Mesothelial cell of epicardium (in vitro differentiated cells): Measurements from ENCODE around the gene MTMR10. TPM values are rescaled to one million over a fixed set of nuclear protein-coding genes. Genes with fewer than 3 reads are reported as not detected.

ENCODE experiments used
- DNase-seq, 2 experiments: peaks; one replicate each; pipeline ENCODE4 v3.0.0; 2021; ENCODE audit warnings: low spot score in 2 of 2; ENCODE audit not compliant: unreplicated experiment in 2 of 2
- H3K27ac Mint-ChIP-seq: 2 replicates; pipeline ENCODE4 v1.8.0; 2021; ENCODE audit warnings: mixed read lengths
- H3K27me3 Mint-ChIP-seq: 2 replicates; pipeline ENCODE4 v1.8.0; 2021; ENCODE audit warnings: low read depth, mixed read lengths
- H3K36me3 Mint-ChIP-seq: 2 replicates; pipeline ENCODE4 v1.8.0; 2021; ENCODE audit warnings: mixed read lengths
- H3K4me1 Mint-ChIP-seq: 2 replicates; pipeline ENCODE4 v1.8.0; 2021; ENCODE audit warnings: mixed read lengths
- H3K4me3 Mint-ChIP-seq: 2 replicates; pipeline ENCODE4 v1.8.0; 2021; ENCODE audit warnings: mild to moderate bottlenecking, moderate library complexity, mixed read lengths
- H3K9me3 Mint-ChIP-seq: 2 replicates; pipeline ENCODE4 v1.8.0; 2021; ENCODE audit warnings: mixed read lengths
- CTCF ChIP-seq: fragments of 200-600 bp; sonication (generic); IDR thresholded peaks from one replicate; pipeline ENCODE4 v1.5.0; 2021; ENCODE audit warnings: antibody characterized with exemption; ENCODE audit not compliant: unreplicated experiment
- total RNA-seq: library from RNA; stranded (reverse); gene quantifications from 3 replicates; pipeline ENCODE4 v1.2.1, GENCODE V29; 2021

MTMR10 gene
- total RNA-seq, 1 donor from 2014 or later = 24.7 TPM

DNA sequence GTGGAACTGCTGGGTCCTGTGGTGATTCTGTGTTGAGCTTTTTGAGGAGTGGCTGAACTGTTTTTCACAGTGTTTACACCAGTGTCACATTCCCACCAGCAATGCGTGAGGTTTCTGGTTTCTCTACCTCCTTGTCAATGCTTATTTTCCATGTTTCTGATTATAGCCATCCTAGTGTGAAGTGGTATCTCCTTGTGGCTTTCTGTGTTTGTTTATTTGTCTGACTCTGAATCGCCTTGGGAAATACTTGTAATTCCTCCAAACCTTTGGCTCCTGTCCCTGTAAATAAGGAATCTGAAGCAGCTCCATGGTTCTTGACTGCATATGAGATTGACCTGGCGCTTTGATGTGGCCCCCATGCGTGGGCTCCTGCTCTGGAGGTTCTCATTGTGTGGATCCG is 67.1 kb downstream of the MTMR10 start:
- Mint-ChIP-seq H3K27me3 (no peaks in the 10 kb centered on the region), H3K36me3 (peaks cover 19% of the 10 kb centered on the region), H3K4me1 (no peaks in the 10 kb centered on the region), H3K27ac (no peak overlapping the region), H3K4me3 (no peak overlapping the region), H3K9me3 (no peaks in the 10 kb centered on the region)
- no peak for TF ChIP-seq CTCF
- no peak for DNase-seq

DNA sequence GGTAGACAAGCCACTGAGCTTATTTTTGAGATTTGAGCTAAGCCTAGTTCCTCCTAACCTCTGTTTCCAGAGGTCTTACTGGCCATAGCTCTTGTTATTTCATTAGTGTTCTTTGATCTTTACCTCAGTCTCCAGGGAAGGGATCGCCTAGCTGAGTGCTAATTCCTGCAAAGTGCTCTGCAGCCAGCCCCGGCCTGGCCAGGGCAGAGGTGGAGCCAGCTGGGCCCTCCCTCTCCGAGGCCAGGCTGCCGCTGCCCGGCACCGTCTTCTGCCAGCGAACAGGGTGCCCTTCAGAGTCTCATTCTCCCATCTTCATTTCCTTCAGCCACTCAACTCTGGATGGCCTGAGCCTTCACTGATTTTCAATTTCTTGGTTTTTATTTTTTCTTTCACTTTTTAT is 68.0 kb downstream of the MTMR10 start:
- Mint-ChIP-seq H3K27ac (peak overlapping the region; percentile 28), H3K4me1 (no peaks in the 10 kb centered on the region), H3K4me3 (no peak overlapping the region), H3K36me3 (peaks cover 16% of the 10 kb centered on the region), H3K9me3 (no peaks in the 10 kb centered on the region), H3K27me3 (no peaks in the 10 kb centered on the region)
- no peak for TF ChIP-seq CTCF
- no peak for DNase-seq

DNA sequence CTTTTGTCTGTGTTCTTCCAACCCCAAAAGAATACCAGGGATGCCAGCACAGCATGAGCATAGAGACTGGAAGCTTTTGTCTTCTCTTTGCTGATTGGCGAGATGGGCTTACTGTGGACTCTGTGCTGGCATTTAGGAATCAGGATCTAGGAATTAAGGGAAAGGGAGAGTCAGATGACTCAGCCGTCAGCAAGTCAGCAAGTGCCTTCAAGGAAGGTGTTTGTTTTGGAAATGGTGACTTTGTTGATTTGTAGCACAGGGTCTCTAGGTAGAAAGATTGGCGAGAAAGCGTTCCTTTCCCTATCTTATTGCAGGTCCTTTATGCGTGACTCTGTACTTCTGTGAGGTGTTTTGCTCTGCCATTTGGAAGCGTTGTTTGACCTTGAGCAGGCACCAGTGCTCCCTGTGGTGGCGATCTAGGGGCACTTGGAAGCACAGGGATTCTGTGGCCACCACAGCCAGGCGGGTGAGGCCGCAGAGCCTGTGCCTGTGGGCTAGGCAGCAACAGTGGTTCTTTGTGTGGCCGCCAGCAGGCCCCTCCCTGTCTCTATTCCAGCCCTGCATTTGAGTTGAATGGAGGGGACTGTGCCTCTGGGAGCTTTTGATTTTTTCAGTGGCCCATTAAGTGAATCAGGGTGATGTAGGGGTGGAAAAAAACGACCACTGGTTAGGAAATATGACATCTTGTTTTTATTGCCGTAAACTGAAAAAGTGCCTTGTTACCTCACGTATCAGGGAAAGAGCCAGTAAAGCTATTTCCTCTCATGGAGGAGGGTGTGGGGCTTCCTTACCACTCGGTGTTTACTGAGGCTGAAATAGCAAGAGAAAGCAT is 68.7 kb downstream of the MTMR10 start:
- TF ChIP-seq CTCF = no peak
- Mint-ChIP-seq H3K36me3 (peaks cover 16% of the 10 kb centered on the region), H3K4me3 (no peak overlapping the region), H3K27me3 (no peaks in the 10 kb centered on the region), H3K4me1 (no peaks in the 10 kb centered on the region), H3K9me3 (no peaks in the 10 kb centered on the region), H3K27ac (peak overlapping the region; percentile 38)
- no peak for DNase-seq

GRCh38 chr15:30921781-30922479 is 69.5 kb downstream of the MTMR10 start:
- Mint-ChIP-seq H3K4me3 (no peak overlapping the region), H3K27ac (peak overlapping the region; percentile 10), H3K36me3 (peaks cover 20% of the 10 kb centered on the region), H3K4me1 (no peaks in the 10 kb centered on the region), H3K27me3 (no peaks in the 10 kb centered on the region), H3K9me3 (no peaks in the 10 kb centered on the region)
- no peak for DNase-seq
- no peak for TF ChIP-seq CTCF

- no peaks in the 10 kb centered on the region for H3K27me3 Mint-ChIP-seq
- H3K27ac Mint-ChIP-seq = no peak overlapping the region
- H3K36me3 Mint-ChIP-seq = peaks cover 20% of the 10 kb centered on the region
- no peaks in the 10 kb centered on the region for H3K4me1 Mint-ChIP-seq
- no peak for TF ChIP-seq CTCF
- H3K4me3 Mint-ChIP-seq = no peak overlapping the region
- DNase-seq = no peak
- no peaks in the 10 kb centered on the region for H3K9me3 Mint-ChIP-seq
Observed at GRCh38 chr15:30921106-30921505, 70.3 kb downstream of the MTMR10 start.
